ENCODE measurements around the gene TRAPPC2B.

GRCh38 chr19:57395710-57396109 is 32.4 kb downstream of the TRAPPC2B start:
- TF ChIP-seq POLR2A (IDR thresholded peaks at IDR 0.05; ENCODE audit: borderline replicate concordance, extremely low read depth, insufficient read depth, insufficient read length) (no peak), ELF1 (IDR thresholded peaks at IDR 0.05; ENCODE audit: borderline replicate concordance, low read depth) (no peak), REST (IDR thresholded peaks at IDR 0.05; ENCODE audit: low read depth) (no peak), CTCF (IDR thresholded peaks at IDR 0.05 in 2 of 3, conservative IDR thresholded peaks at IDR 0.05 in 1 of 3; ENCODE audit: borderline replicate concordance in 1 of 3, insufficient read depth in 1 of 3, low read depth in 2 of 3, low read length in 2 of 3) (no peak), MAX (IDR thresholded peaks at IDR 0.05) (no peak), RAD21 (IDR thresholded peaks at IDR 0.05; ENCODE audit: low read depth) (no peak), FOSL1 (IDR thresholded peaks at IDR 0.05; ENCODE audit: low read depth) (no peak), ZBTB33 (IDR thresholded peaks at IDR 0.05; ENCODE audit: extremely low read depth, insufficient replicate concordance, low read length) (no peak), CEBPB (IDR thresholded peaks at IDR 0.05; ENCODE audit: low read depth) (no peak)

Data from HCT116 (cell line).